Adrenal gland (tissue), 5 donors: ENCODE measurements around the gene CEL.

Source experiments
- POLR2A ChIP-seq, 2 donors: fragments of 450-650 bp; IDR thresholded peaks; one replicate each; pipeline ENCODE4 v1.6.1; 2017; ENCODE audit warnings: antibody characterized with exemption in 2 of 2, mild to moderate bottlenecking in 2 of 2, moderate library complexity in 1 of 2
- TF ChIP-seq, protein P1 (sequence below), 6 experiments: fragments of 450-650 bp in 4 of 6; fragments of 200-600 bp in 2 of 6; sonication (generic) in 1 of 6; IDR thresholded peaks; 1 replicate in 5 of 6; 2 replicates in 1 of 6; pipeline versions ENCODE4 v1.5.1 to v1.8.0; 2016 to 2021; ENCODE audit warnings: antibody characterized with exemption in 6 of 6, mild to moderate bottlenecking in 2 of 6, moderate library complexity in 1 of 6
- donor health status: DM: no; HTN: no; CAD: no.

DNA sequence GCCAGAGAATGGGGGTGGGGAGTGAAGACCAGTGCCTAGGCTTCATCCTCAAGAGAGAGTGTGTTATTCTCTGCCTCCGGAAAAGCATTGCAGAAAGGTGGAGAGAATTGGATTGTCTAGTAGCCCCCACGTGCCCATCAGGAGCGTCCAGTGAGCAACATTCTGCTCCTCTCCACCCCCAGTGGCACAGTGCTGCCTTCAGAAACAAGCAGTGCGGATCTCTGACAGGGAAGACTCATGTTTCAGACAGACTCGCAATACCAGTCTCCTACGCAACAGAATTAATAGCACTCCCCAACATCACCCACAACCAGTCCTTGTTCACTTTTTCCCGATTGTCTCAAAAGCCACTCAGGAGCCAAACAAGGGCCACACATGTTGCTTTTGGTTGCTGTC is 14.9 kb upstream of the CEL start:
- TF ChIP-seq, protein P1, sequence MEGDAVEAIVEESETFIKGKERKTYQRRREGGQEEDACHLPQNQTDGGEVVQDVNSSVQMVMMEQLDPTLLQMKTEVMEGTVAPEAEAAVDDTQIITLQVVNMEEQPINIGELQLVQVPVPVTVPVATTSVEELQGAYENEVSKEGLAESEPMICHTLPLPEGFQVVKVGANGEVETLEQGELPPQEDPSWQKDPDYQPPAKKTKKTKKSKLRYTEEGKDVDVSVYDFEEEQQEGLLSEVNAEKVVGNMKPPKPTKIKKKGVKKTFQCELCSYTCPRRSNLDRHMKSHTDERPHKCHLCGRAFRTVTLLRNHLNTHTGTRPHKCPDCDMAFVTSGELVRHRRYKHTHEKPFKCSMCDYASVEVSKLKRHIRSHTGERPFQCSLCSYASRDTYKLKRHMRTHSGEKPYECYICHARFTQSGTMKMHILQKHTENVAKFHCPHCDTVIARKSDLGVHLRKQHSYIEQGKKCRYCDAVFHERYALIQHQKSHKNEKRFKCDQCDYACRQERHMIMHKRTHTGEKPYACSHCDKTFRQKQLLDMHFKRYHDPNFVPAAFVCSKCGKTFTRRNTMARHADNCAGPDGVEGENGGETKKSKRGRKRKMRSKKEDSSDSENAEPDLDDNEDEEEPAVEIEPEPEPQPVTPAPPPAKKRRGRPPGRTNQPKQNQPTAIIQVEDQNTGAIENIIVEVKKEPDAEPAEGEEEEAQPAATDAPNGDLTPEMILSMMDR (IDR thresholded peaks at IDR 0.05) = no peak
- no peak for TF ChIP-seq POLR2A (IDR thresholded peaks at IDR 0.05)
